ENCODE data around the gene CPVL. TPM values are rescaled to one million over a fixed set of nuclear protein-coding genes. Genes with fewer than 3 reads are reported as not detected.

CPVL gene
- total RNA-seq, 1 experiment from 2014 or later = 72.3 TPM

- ChIA-PET CTCF (interaction anchor here (0.6 to 1.0 kb wide), 2 partner anchors 65 to 285 kb away, joined by 4 to 7 read pairs; no protein-coding TSS in a partner anchor), POLR2A (ENCODE audit: low non-redundant PET) (interaction anchor here (0.6 to 0.7 kb wide), 2 partner anchors 10 to 636 kb away, joined by 3 read pairs; no protein-coding TSS in a partner anchor)
- DNase-seq (ENCODE audit: low spot score) = no peak
- no peak overlapping the region for H3K27ac ChIP-seq (ENCODE audit: low read depth, low read length, poor library complexity, severe bottlenecking)
- no TSS peak for BruUV-seq (replicated peaks)
- H3K4me3 ChIP-seq (ENCODE audit: low read depth, low read length, poor library complexity, severe bottlenecking) = no peak overlapping the region
- no peaks in the 10 kb centered on the region for H3K27me3 ChIP-seq (replicated peaks; ENCODE audit: insufficient read depth, low read depth, low read length, poor library complexity)
- H3K36me3 ChIP-seq (ENCODE audit: insufficient read depth, low read length, poor library complexity, severe bottlenecking) = no peaks in the 10 kb centered on the region
- peaks cover 34% of the 10 kb centered on the region for H3K4me1 ChIP-seq (ENCODE audit: insufficient read depth, low read length, poor library complexity, severe bottlenecking)
- TF ChIP-seq CTCF (conservative IDR thresholded peaks at IDR 0.05; ENCODE audit: low read depth, low read length) = no peak
- no peak for TF ChIP-seq EZH2 (IDR thresholded peaks at IDR 0.05; ENCODE audit: borderline replicate concordance, low read depth, low read length, poor library complexity, severe bottlenecking)
- H3K9me3 ChIP-seq (ENCODE audit: low read depth, low read length, poor library complexity, severe bottlenecking) = no peaks in the 10 kb centered on the region
- intact Hi-C loops (cut with micrococcal nuclease; ENCODE audit: unreplicated experiment) = no loop called here
These were observed 22.6 kb downstream of the CPVL start for GRCh38 chr7:29123626-29124190.

- TF ChIP-seq CTCF (conservative IDR thresholded peaks at IDR 0.05; ENCODE audit: low read depth, low read length) (no peak), EZH2 (IDR thresholded peaks at IDR 0.05; ENCODE audit: borderline replicate concordance, low read depth, low read length, poor library complexity, severe bottlenecking) (no peak)
- BruUV-seq (replicated peaks) = no TSS peak
- peaks cover 43% of the 10 kb centered on the region for H3K4me1 ChIP-seq (ENCODE audit: insufficient read depth, low read length, poor library complexity, severe bottlenecking)
- no peak for DNase-seq (ENCODE audit: low spot score)
- no peak overlapping the region for H3K27ac ChIP-seq (ENCODE audit: low read depth, low read length, poor library complexity, severe bottlenecking)
- no peaks in the 10 kb centered on the region for H3K36me3 ChIP-seq (ENCODE audit: insufficient read depth, low read length, poor library complexity, severe bottlenecking)
- ChIA-PET CTCF (interaction anchor here (1.0 kb wide), 1 partner anchor 286 kb away, joined by 4 read pairs; no protein-coding TSS in a partner anchor), POLR2A (ENCODE audit: low non-redundant PET) (no interaction called here)
- H3K9me3 ChIP-seq (ENCODE audit: low read depth, low read length, poor library complexity, severe bottlenecking) = no peaks in the 10 kb centered on the region
- H3K27me3 ChIP-seq (replicated peaks; ENCODE audit: insufficient read depth, low read depth, low read length, poor library complexity) = no peaks in the 10 kb centered on the region
- intact Hi-C loops (cut with micrococcal nuclease; ENCODE audit: unreplicated experiment) = no loop called here
- H3K4me3 ChIP-seq (ENCODE audit: low read depth, low read length, poor library complexity, severe bottlenecking) = no peak overlapping the region
These were observed 23.6 kb downstream of the CPVL start for GRCh38 chr7:29122759-29123158.

GRCh38 chr7:29122081-29122480 is 24.3 kb downstream of the CPVL start:
- H3K9me3 ChIP-seq (ENCODE audit: low read depth, low read length, poor library complexity, severe bottlenecking) = no peaks in the 10 kb centered on the region
- H3K27me3 ChIP-seq (replicated peaks; ENCODE audit: insufficient read depth, low read depth, low read length, poor library complexity) = no peaks in the 10 kb centered on the region
- ChIA-PET POLR2A (ENCODE audit: low non-redundant PET) (no interaction called here), CTCF (no interaction called here)
- H3K36me3 ChIP-seq (ENCODE audit: insufficient read depth, low read length, poor library complexity, severe bottlenecking) = no peaks in the 10 kb centered on the region
- DNase-seq (ENCODE audit: low spot score) = no peak
- H3K4me1 ChIP-seq (ENCODE audit: insufficient read depth, low read length, poor library complexity, severe bottlenecking) = peaks cover 50% of the 10 kb centered on the region
- H3K4me3 ChIP-seq (ENCODE audit: low read depth, low read length, poor library complexity, severe bottlenecking) = no peak overlapping the region
- H3K27ac ChIP-seq (ENCODE audit: low read depth, low read length, poor library complexity, severe bottlenecking) = no peak overlapping the region
- no TSS peak for BruUV-seq (replicated peaks)
- TF ChIP-seq CTCF (conservative IDR thresholded peaks at IDR 0.05; ENCODE audit: low read depth, low read length) (no peak), EZH2 (IDR thresholded peaks at IDR 0.05; ENCODE audit: borderline replicate concordance, low read depth, low read length, poor library complexity, severe bottlenecking) (no peak)
- intact Hi-C loops (cut with micrococcal nuclease; ENCODE audit: unreplicated experiment) = no loop called here
